H1 (cell line): ENCODE results near the gene FIP1L1.

Source experiments
- CHD1 ChIP-seq: IDR thresholded peaks from 2 replicates; pipeline ENCODE4 v1.6.1; 2012; ENCODE audit warnings: low read depth, low read length, improper control_type of control experiment
- CHD2 ChIP-seq: IDR thresholded peaks from 2 replicates; pipeline ENCODE4 v1.6.1; 2012; ENCODE audit warnings: low read length, improper control_type of control experiment
- CTCF ChIP-seq, 3 experiments: IDR thresholded peaks; 1 replicate in 2 of 3; 2 replicates in 1 of 3; pipeline versions ENCODE4 v1.5.1 to v1.6.1; 2011; ENCODE audit warnings: low read length in 3 of 3, mild to moderate bottlenecking in 3 of 3, inconsistent platforms in 2 of 3, low read depth in 1 of 3, moderate library complexity in 1 of 3; ENCODE audit not compliant: insufficient read depth in 1 of 3; ENCODE audit errors: control extremely low read depth in 1 of 3
- EGR1 ChIP-seq: IDR thresholded peaks from 2 replicates; pipeline ENCODE4 v1.6.1; 2011; ENCODE audit warnings: low read depth, low read length, borderline replicate concordance
- EP300 ChIP-seq, 2 experiments: IDR thresholded peaks; 1 replicate in 1 of 2; 2 replicates in 1 of 2; pipeline ENCODE4 v1.6.1; 2011 to 2012; ENCODE audit warnings: low read depth in 2 of 2, low read length in 2 of 2, mild to moderate bottlenecking in 2 of 2, borderline replicate concordance in 1 of 2, inconsistent platforms in 1 of 2, moderate library complexity in 1 of 2
- EZH2 ChIP-seq: fragments of 200-600 bp; sonication (generic); IDR thresholded peaks from 2 replicates; pipeline ENCODE4 v1.7.1; 2012; ENCODE audit warnings: low read depth, mild to moderate bottlenecking, moderate library complexity, low read length, inconsistent platforms; ENCODE audit not compliant: severe bottlenecking
- HDAC2 ChIP-seq, 2 experiments: fragments of 300-600 bp in 1 of 2; sonication (generic) in 1 of 2; IDR thresholded peaks; 2 replicates each; pipeline ENCODE4 v1.6.1; 2011 to 2012; ENCODE audit warnings: low read depth in 2 of 2, low read length in 2 of 2, mild to moderate bottlenecking in 2 of 2, moderate library complexity in 2 of 2, borderline replicate concordance in 1 of 2, inconsistent platforms in 1 of 2
- HDAC6 ChIP-seq: IDR thresholded peaks from one replicate; pipeline ENCODE4 v1.7.1; 2012; ENCODE audit warnings: low read depth, mild to moderate bottlenecking, inconsistent platforms, low read length, moderate library complexity
- POLR2A ChIP-seq, 2 experiments: IDR thresholded peaks; 1 replicate in 1 of 2; 2 replicates in 1 of 2; pipeline ENCODE4 v1.6.1; 2011; ENCODE audit warnings: low read depth in 2 of 2, low read length in 2 of 2, mild to moderate bottlenecking in 2 of 2; ENCODE audit errors: control extremely low read depth in 1 of 2
- POLR2AphosphoS5 ChIP-seq: IDR thresholded peaks from 2 replicates; pipeline ENCODE4 v1.6.1; 2011; ENCODE audit warnings: low read depth, low read length
- RXRA ChIP-seq: IDR thresholded peaks from 2 replicates; pipeline ENCODE4 v1.6.1; 2011; ENCODE audit warnings: low read depth, mild to moderate bottlenecking, low read length, moderate library complexity; ENCODE audit not compliant: insufficient read depth
- SP1 ChIP-seq: IDR thresholded peaks from 2 replicates; pipeline ENCODE4 v1.6.1; 2011; ENCODE audit warnings: low read depth, low read length
- YY1 ChIP-seq: IDR thresholded peaks from 2 replicates; pipeline ENCODE4 v1.6.1; 2011; ENCODE audit warnings: low read depth, mild to moderate bottlenecking, low read length
- ZNF274 ChIP-seq: IDR thresholded peaks from 2 replicates; pipeline ENCODE4 v1.7.0; 2012; ENCODE audit warnings: low read length, borderline replicate concordance; ENCODE audit errors: extremely low read depth

GRCh38 chr4:53432528-53433424 lies 55.3 kb downstream of the FIP1L1 start:
- TF ChIP-seq POLR2A (IDR thresholded peaks at IDR 0.05; ENCODE audit: control extremely low read depth in 1 of 2, low read depth in 2 of 2, low read length in 2 of 2) (no peak), CTCF (IDR thresholded peaks at IDR 0.05; ENCODE audit: control extremely low read depth in 1 of 3, insufficient read depth in 1 of 3, low read depth in 1 of 3, low read length in 3 of 3) (no peak), YY1 (no peak), EZH2 (no peak), EP300 (IDR thresholded peaks at IDR 0.05; ENCODE audit: borderline replicate concordance in 1 of 2, low read depth in 2 of 2, low read length in 2 of 2) (no peak), CHD1 (no peak), POLR2AphosphoS5 (no peak), EGR1 (no peak), RXRA (no peak), ZNF274 (no peak), CHD2 (no peak), HDAC2 (IDR thresholded peaks at IDR 0.05; ENCODE audit: borderline replicate concordance in 1 of 2, low read depth in 2 of 2, low read length in 2 of 2) (no peak), SP1 (no peak), HDAC6 (no peak)
